Tibial nerve (tissue), 4 donors: ENCODE data around the gene SUSD4. TPM values are rescaled to one million over a fixed set of nuclear protein-coding genes. Genes with fewer than 3 reads are reported as not detected.

ENCODE experiments used
- DNase-seq, 2 donors: peaks; one replicate each; pipeline ENCODE4 v3.0.0-alpha.2; 2019; ENCODE audit warnings: low spot score in 2 of 2
- H3K27ac ChIP-seq, 4 donors: fragments of 200-600 bp; sonication (generic) in 3 of 4; one replicate each; pipeline ENCODE4 v1.5.1; 2017 to 2019; ENCODE audit warnings: mild to moderate bottlenecking in 1 of 4
- H3K27me3 ChIP-seq, 2 donors: fragments of 200-600 bp; sonication (generic) in 1 of 2; one replicate each; pipeline versions ENCODE4 v1.5.1 to v1.6.0; 2017 to 2019
- H3K36me3 ChIP-seq, 3 donors: fragments of 200-600 bp; sonication (generic); one replicate each; pipeline ENCODE4 v1.5.1; 2018 to 2019
- H3K4me1 ChIP-seq, 4 donors: fragments of 200-600 bp; sonication (generic) in 3 of 4; one replicate each; pipeline ENCODE4 v1.5.1; 2017 to 2019
- H3K4me3 ChIP-seq, 4 donors: fragments of 200-600 bp; sonication (generic) in 3 of 4; one replicate each; pipeline ENCODE4 v1.5.1; 2017 to 2019; ENCODE audit warnings: mild to moderate bottlenecking in 1 of 4, moderate library complexity in 1 of 4
- H3K9me3 ChIP-seq, 4 donors: fragments of 200-600 bp; sonication (generic) in 3 of 4; one replicate each; pipeline ENCODE4 v1.5.1; 2017 to 2019
- EP300 ChIP-seq, 2 donors: sonication (generic); formaldehyde crosslinking; IDR thresholded peaks; one replicate each; pipeline ENCODE4 v1.6.1; 2017; ENCODE audit warnings: antibody characterized with exemption in 2 of 2, mild to moderate bottlenecking in 1 of 2
- POLR2A ChIP-seq, 2 donors: fragments of 450-650 bp; IDR thresholded peaks; one replicate each; pipeline ENCODE4 v1.6.1; 2017; ENCODE audit warnings: antibody characterized with exemption in 2 of 2, mild to moderate bottlenecking in 2 of 2, moderate library complexity in 2 of 2
- WGBS, 2 donors: methylation state at CpG; one replicate each; pipeline ENCODE4 v1.1.5; 2018; 5-methylcytosine and 5-hydroxymethylcytosine counted together
- total RNA-seq, 4 donors: library from RNA; depleted of rRNA; stranded (reverse); fragments of >200 nt; gene quantifications; one replicate each; pipeline ENCODE4 v1.1.0, GENCODE V29; 2016
- TF ChIP-seq, protein P1 (sequence below), 5 experiments: fragments of 200-600 bp in 3 of 5; fragments of 450-650 bp in 2 of 5; sonication (generic) in 3 of 5; IDR thresholded peaks; one replicate each; pipeline ENCODE4 v1.5.1; 2016 to 2019; ENCODE audit warnings: antibody characterized with exemption in 5 of 5, mild to moderate bottlenecking in 3 of 5, moderate library complexity in 2 of 5

The SUSD4 gene
- total RNA-seq, 4 donors from 2014 or later, result not detected

DNA sequence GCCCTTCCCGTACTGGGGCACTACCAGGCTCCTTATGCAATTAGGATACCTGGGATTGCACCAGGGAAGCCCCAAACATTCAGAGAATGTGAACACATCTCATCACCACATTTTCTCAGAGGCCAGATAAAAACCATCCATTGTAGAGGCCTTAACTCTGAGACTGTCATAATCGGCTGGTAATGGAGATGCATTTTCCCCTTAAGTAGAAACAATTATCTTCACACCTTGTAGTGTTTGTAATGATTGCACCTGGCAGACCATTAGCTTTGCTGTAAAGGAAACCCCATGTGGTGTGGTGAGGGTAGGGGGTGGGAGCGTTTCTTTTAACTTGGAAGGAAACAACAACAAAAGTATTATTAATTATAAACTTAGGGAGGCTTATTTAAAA, 131.0 kb downstream of the SUSD4 start:
- no peak for DNase-seq
- WGBS, 2 donors, result 63 to 73% methylated on average over 3 of the region's 3 CpGs
- no peaks in the 10 kb centered on the region for H3K27me3 ChIP-seq
- no peak overlapping the region for H3K4me3 ChIP-seq
- no peaks in the 10 kb centered on the region for H3K36me3 ChIP-seq
- TF ChIP-seq EP300 (IDR thresholded peaks at IDR 0.05), result no peak
- TF ChIP-seq, protein P1, sequence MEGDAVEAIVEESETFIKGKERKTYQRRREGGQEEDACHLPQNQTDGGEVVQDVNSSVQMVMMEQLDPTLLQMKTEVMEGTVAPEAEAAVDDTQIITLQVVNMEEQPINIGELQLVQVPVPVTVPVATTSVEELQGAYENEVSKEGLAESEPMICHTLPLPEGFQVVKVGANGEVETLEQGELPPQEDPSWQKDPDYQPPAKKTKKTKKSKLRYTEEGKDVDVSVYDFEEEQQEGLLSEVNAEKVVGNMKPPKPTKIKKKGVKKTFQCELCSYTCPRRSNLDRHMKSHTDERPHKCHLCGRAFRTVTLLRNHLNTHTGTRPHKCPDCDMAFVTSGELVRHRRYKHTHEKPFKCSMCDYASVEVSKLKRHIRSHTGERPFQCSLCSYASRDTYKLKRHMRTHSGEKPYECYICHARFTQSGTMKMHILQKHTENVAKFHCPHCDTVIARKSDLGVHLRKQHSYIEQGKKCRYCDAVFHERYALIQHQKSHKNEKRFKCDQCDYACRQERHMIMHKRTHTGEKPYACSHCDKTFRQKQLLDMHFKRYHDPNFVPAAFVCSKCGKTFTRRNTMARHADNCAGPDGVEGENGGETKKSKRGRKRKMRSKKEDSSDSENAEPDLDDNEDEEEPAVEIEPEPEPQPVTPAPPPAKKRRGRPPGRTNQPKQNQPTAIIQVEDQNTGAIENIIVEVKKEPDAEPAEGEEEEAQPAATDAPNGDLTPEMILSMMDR (IDR thresholded peaks at IDR 0.05), result no peak
- TF ChIP-seq POLR2A (IDR thresholded peaks at IDR 0.05), result no peak
- H3K4me1 ChIP-seq, result peaks cover 0 to 8% (median 0%) of the 10 kb centered on the region in 4 donors
- H3K27ac ChIP-seq, result no peak overlapping the region
- H3K9me3 ChIP-seq, result peaks cover 0 to 23% (median 2%) of the 10 kb centered on the region in 4 donors

DNA sequence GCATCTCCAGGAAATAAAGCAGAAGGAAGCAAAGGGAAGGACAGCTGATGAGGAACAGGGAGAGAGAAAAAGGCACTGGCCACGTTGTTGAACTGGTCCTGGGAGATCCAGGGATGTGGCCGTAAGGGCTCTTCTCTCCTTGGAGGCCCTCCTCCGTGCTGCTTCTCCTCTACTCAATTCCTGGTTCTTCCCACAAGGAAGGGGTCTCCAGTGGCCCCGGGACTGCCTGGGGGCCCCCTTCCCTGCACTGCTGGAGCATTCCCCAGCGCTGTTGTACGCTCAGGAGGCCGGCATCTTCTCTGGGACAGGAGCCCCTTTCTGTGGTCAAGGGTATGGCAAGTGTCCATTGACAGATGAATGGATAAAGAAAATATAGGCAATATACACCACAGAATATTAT, 132.4 kb downstream of the SUSD4 start:
- Histone ChIP-seq H3K27ac (no peak overlapping the region), H3K9me3 (peaks cover 0 to 10% (median 0%) of the 10 kb centered on the region in 4 donors), H3K36me3 (no peaks in the 10 kb centered on the region), H3K4me1 (peaks cover 0 to 8% (median 0%) of the 10 kb centered on the region in 4 donors), H3K27me3 (no peaks in the 10 kb centered on the region), H3K4me3 (no peak overlapping the region)
- 84 to 89% methylated on average over 7 of the region's 7 CpGs for WGBS, 2 donors
- no peak for DNase-seq
- TF ChIP-seq EP300 (IDR thresholded peaks at IDR 0.05) (no peak), POLR2A (IDR thresholded peaks at IDR 0.05) (no peak)
- TF ChIP-seq, protein P1 (IDR thresholded peaks at IDR 0.05), result no peak

DNA sequence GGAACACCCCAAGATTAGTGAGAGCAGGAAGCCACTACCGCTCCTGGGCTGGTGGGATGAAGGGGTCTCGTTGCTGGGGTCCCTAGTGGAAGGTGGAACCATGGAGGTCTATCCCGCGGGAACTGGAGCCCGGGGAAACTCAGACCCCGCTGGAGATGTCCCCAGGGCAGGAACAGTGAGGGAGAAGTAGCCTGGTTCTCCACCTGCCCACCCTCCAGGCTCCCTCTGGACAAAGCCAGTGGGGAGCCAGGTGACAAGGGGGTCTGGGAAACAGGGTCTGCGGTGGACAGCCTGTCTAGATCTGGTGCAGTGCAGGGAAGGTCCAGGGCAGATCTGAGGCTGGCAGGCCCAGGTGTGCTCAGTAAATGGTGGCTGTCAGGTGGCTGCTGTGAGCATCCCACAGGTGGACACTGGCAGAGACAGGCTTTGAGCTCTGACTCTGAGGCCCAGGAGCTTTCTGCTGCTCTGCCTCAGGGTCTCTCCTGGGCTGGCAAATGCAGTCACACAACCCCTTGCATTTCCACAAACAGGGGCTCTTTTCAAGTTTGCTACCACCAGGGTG, 132.9 kb downstream of the SUSD4 start:
- H3K4me1 ChIP-seq, result peaks cover 0 to 8% (median 0%) of the 10 kb centered on the region in 4 donors
- H3K27me3 ChIP-seq, result no peaks in the 10 kb centered on the region
- H3K36me3 ChIP-seq, result no peaks in the 10 kb centered on the region
- DNase-seq, result no peak
- 92 to 94% methylated on average over 7 of the region's 7 CpGs for WGBS, 2 donors
- no peak overlapping the region for H3K27ac ChIP-seq
- TF ChIP-seq POLR2A (IDR thresholded peaks at IDR 0.05) (no peak), EP300 (IDR thresholded peaks at IDR 0.05) (no peak)
- TF ChIP-seq, protein P1 (IDR thresholded peaks at IDR 0.05), result no peak
- H3K4me3 ChIP-seq, result no peak overlapping the region
- peaks cover 0 to 5% (median 0%) of the 10 kb centered on the region in 4 donors for H3K9me3 ChIP-seq

DNA sequence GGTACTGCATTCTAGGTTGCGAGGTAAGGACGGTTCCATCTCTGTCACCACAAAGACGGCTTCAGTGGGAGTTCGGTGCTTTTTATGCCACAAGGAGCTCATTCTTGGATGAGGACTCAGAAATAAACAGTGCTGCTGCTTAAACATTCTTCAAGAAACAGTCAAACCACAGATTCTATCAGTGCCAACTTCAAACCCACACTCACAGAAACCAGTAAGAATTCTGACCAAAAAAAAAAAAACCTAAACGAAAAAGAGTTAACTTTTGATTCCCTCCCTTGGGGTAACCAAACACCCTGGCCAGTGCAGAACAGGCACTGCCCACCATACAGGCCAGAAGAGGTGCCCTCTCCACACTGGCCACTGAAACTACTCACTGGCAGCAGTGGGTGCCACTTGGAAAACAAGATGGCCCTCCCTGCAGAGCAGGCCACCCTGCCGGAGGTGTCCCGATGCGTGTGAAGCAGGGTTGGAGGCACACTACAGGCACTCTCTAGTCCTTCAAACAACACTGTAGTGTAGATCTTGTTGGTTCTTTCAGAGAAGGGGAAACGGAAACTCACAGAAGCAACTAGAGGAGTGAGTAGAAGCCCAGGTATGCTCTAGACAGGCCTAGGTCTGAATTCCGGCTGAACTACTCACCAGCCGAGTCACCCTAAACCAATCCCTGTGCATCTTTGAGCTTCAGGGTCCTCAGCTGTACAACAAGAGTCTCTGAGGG, 133.7 kb downstream of the SUSD4 start:
- H3K4me1 ChIP-seq, result peaks cover 0 to 8% (median 0%) of the 10 kb centered on the region in 4 donors
- no peaks in the 10 kb centered on the region for H3K36me3 ChIP-seq
- no peak for DNase-seq
- H3K9me3 ChIP-seq, result no peaks in the 10 kb centered on the region
- WGBS, 2 donors, result 82 to 83% methylated on average over 11 of the region's 11 CpGs
- H3K27ac ChIP-seq, result no peak overlapping the region
- no peaks in the 10 kb centered on the region for H3K27me3 ChIP-seq
- H3K4me3 ChIP-seq, result no peak overlapping the region
- TF ChIP-seq, protein P1 (IDR thresholded peaks at IDR 0.05), result no peak
- no peak for TF ChIP-seq POLR2A (IDR thresholded peaks at IDR 0.05)
- TF ChIP-seq EP300 (IDR thresholded peaks at IDR 0.05), result no peak

DNA sequence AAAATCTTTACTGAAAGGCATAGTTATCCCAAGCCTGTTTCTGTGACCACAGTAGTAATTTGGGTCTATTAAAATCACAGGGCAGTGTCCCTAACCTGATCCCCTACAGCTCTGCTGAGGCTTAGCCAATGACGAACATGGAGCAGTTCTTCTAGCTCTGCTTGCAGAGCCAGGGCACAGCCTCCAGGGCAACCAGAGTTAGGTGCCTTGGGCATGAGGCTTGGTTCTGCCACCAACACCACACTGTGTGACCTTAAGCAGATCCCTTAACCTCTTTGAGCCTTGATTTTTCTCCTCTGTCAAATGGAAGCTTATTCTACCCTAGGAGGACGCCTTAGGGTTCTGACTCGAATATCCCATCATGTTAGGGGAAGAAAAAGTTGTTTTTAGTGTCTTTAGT, 134.2 kb downstream of the SUSD4 start:
- H3K4me3 ChIP-seq, result no peak overlapping the region
- no peak overlapping the region for H3K27ac ChIP-seq
- peaks cover 0 to 8% (median 0%) of the 10 kb centered on the region in 4 donors for H3K4me1 ChIP-seq
- H3K9me3 ChIP-seq, result no peaks in the 10 kb centered on the region
- H3K36me3 ChIP-seq, result no peaks in the 10 kb centered on the region
- TF ChIP-seq POLR2A (IDR thresholded peaks at IDR 0.05) (no peak), EP300 (IDR thresholded peaks at IDR 0.05) (no peak)
- TF ChIP-seq, protein P1 (IDR thresholded peaks at IDR 0.05), result no peak
- H3K27me3 ChIP-seq, result no peaks in the 10 kb centered on the region
- DNase-seq, result no peak
- 79 to 94% methylated on average over 3 of the region's 3 CpGs for WGBS, 2 donors
